Measurements from ENCODE around the gene HASPIN. TPM values are rescaled to one million over a fixed set of nuclear protein-coding genes. Genes with fewer than 3 reads are reported as not detected.

Gene HASPIN
- total RNA-seq, 1 experiment from 2014 or later: 30.1 TPM

GRCh38 chr17:3773966-3774365, 50.3 kb downstream of the HASPIN start:
- no peak overlapping the region for H3K27ac ChIP-seq (ENCODE audit: low read depth, low read length, poor library complexity, severe bottlenecking)
- no peaks in the 10 kb centered on the region for H3K9me3 ChIP-seq (ENCODE audit: low read depth, low read length, poor library complexity, severe bottlenecking)
- H3K4me1 ChIP-seq (ENCODE audit: insufficient read depth, low read length, poor library complexity, severe bottlenecking): no peaks in the 10 kb centered on the region
- DNase-seq (ENCODE audit: low spot score): no peak
- no peak overlapping the region for H3K4me3 ChIP-seq (ENCODE audit: low read depth, low read length, poor library complexity, severe bottlenecking)
- no peak for TF ChIP-seq CTCF (conservative IDR thresholded peaks at IDR 0.05; ENCODE audit: low read depth, low read length)
- TF ChIP-seq EZH2 (IDR thresholded peaks at IDR 0.05; ENCODE audit: borderline replicate concordance, low read depth, low read length, poor library complexity, severe bottlenecking): no peak
- POLR2A ChIA-PET (ENCODE audit: low non-redundant PET): no interaction called here
- BruUV-seq (replicated peaks): no TSS peak
- intact Hi-C loops (cut with micrococcal nuclease; ENCODE audit: unreplicated experiment): no loop called here
- H3K27me3 ChIP-seq (replicated peaks; ENCODE audit: insufficient read depth, low read depth, low read length, poor library complexity): no peaks in the 10 kb centered on the region
- no peaks in the 10 kb centered on the region for H3K36me3 ChIP-seq (ENCODE audit: insufficient read depth, low read length, poor library complexity, severe bottlenecking)
- CTCF ChIA-PET: no interaction called here

Other genes starting within 250 kb of the HASPIN start
- gene ASPA, start 247.9 kb upstream of the HASPIN start, total RNA-seq (2021): not detected in 2 replicates
- 0.13 and 0.24 TPM in 2 replicates for gene TRPV3, start 166.1 kb upstream of the HASPIN start, total RNA-seq (2021)
- gene TRPV1, start 114.5 kb upstream of the HASPIN start, total RNA-seq (2021): 1.0 and 1.9 TPM in 2 replicates
- 20.0 and 22.2 TPM in 2 replicates for gene SHPK, start 87.7 kb upstream of the HASPIN start, total RNA-seq (2021)
- gene CTNS, start 87.1 kb upstream of the HASPIN start, total RNA-seq (2021): 12.6 and 14.3 TPM in 2 replicates
- 79.0 and 92.5 TPM in 2 replicates for gene TAX1BP3, start 55.3 kb upstream of the HASPIN start, total RNA-seq (2021)
- gene EMC6, start 55.1 kb upstream of the HASPIN start, total RNA-seq (2021): 68.7 and 70.9 TPM in 2 replicates
- gene P2RX5, start 27.7 kb upstream of the HASPIN start, total RNA-seq (2021): 0.45 and 1.4 TPM in 2 replicates
- gene ITGAE, start 77.3 kb downstream of the HASPIN start, total RNA-seq (2021): 52.0 and 60.2 TPM in 2 replicates
- gene NCBP3, start 122.3 kb downstream of the HASPIN start, total RNA-seq (2021): 59.9 and 68.0 TPM in 2 replicates
- gene CAMKK1, start 169.2 kb downstream of the HASPIN start, total RNA-seq (2021): 6.1 and 8.3 TPM in 2 replicates
- gene P2RX1, start 192.6 kb downstream of the HASPIN start, total RNA-seq (2021): 0.24 and 0.39 TPM in 2 replicates
- 0.17 and 0.79 TPM in 2 replicates for gene ATP2A3, start 240.5 kb downstream of the HASPIN start, total RNA-seq (2021)

All from A673 (cell line).